ENCODE measurements around the gene ABHD4. TPM values are rescaled to one million over a fixed set of nuclear protein-coding genes. Genes with fewer than 3 reads are reported as not detected.

ABHD4 gene
- total and polyA plus RNA-seq, 10 of the 15 experiments (the other 5 are each of a cell fraction or from before 2014, with no cell fraction given): 5.4 to 28.7 (median 10.8) TPM

DNA sequence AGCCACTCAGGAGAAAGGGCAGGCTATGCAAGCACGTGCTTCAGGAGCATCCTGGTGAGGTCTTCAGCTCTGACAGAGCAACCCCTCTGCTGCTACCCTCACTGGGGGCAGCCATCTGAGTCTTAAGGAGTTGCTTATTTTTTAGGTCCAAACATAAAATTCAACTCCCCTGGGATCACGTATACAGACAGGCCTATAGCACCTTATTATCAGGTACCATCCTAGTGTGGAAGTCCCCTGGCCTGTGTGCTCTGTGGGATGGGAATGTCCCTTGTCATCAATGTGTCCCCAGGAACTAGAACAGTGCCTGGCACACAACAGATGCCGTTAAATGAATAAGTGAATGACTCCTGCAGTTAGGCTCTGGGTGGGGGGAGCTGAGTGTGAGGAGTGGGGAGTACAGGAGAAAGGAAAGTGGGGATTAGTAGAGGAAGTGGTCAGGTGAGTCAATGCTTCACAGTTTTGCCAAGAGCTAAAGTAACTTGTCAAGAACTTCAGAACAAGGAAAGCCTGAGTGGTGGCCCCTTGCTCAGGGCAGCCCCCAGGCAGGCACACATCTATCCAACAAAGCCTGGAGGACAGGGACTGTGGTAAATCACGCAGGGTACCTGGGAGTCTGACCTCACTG lies 42.6 kb upstream of the ABHD4 start (continued):
- TF ChIP-seq ZBTB4 (CRISPR knock-in tag; IDR thresholded peaks at IDR 0.05) (no peak), REST (IDR thresholded peaks at IDR 0.05; ENCODE audit: low read depth, low read length) (no peak), STAT1 (conservative IDR thresholded peaks at IDR 0.05) (0 out of 2 replicates have a peak, but pooled peaks have one; percentile 62), NR2C1 (IDR thresholded peaks at IDR 0.05) (0 out of 2 replicates have a peak, but pooled peaks have one; percentile 15), ZBED1 (IDR thresholded peaks at IDR 0.05; ENCODE audit: borderline replicate concordance) (no peak), ZNF592 (IDR thresholded peaks at IDR 0.05) (peak; percentile 79), POLR2A (IDR thresholded peaks at IDR 0.05; ENCODE audit: low read depth, low read length) (0 out of 2 replicates have a peak, but pooled peaks have one; percentile 6), BACH1 (IDR thresholded peaks at IDR 0.05; ENCODE audit: borderline replicate concordance) (no peak; the same call in 1 of the 2 replicates), SP1 (IDR thresholded peaks at IDR 0.05; ENCODE audit: low read depth, low read length) (peak; percentile 27), SMARCA5 (IDR thresholded peaks at IDR 0.05) (no peak; the same call in 1 of the 2 replicates), EZH2 (IDR thresholded peaks at IDR 0.05; ENCODE audit: borderline replicate concordance, control insufficient read depth, low read depth, low read length) (no peak), ZSCAN29 (IDR thresholded peaks at IDR 0.05) (no peak), CEBPZ (IDR thresholded peaks at IDR 0.05; ENCODE audit: low read depth, low read length) (no peak)
- TF ChIP-seq, protein P1, sequence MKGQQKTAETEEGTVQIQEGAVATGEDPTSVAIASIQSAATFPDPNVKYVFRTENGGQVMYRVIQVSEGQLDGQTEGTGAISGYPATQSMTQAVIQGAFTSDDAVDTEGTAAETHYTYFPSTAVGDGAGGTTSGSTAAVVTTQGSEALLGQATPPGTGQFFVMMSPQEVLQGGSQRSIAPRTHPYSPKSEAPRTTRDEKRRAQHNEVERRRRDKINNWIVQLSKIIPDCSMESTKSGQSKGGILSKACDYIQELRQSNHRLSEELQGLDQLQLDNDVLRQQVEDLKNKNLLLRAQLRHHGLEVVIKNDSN (IDR thresholded peaks at IDR 0.05; ENCODE audit: borderline replicate concordance, extremely low read length, insufficient read depth, low read depth, low read length): no peak
